Neural cell (in vitro differentiated cells): ENCODE measurements around the gene EVL. TPM values are rescaled to one million over a fixed set of nuclear protein-coding genes. Genes with fewer than 3 reads are reported as not detected.

Experiments used
- H2AFZ ChIP-seq: fragments of 200-600, 300-800 bp; sonication (generic), shearing (Covaris generic); 2 replicates; pipeline ENCODE4 v1.6.0; 2014; ENCODE audit warnings: low read depth, mild to moderate bottlenecking, antibody characterized with exemption, low read length, moderate library complexity
- H3F3A ChIP-seq: fragments of 200-600 bp; shearing (Covaris generic); 2 replicates; pipeline ENCODE4 v1.6.1; 2016; ENCODE audit warnings: mild to moderate bottlenecking, moderate library complexity, mixed read lengths, antibody characterized with exemption, low read length; ENCODE audit not compliant: insufficient read depth, poor library complexity, severe bottlenecking
- H3K27ac ChIP-seq: fragments of 200-600, 300-800 bp; sonication (generic), shearing (Covaris generic); 2 replicates; pipeline ENCODE4 v1.5.1; 2014; ENCODE audit warnings: mild to moderate bottlenecking, low read length, moderate library complexity
- H3K27me3 ChIP-seq: fragments of 300-800, 200-600 bp; sonication (generic), shearing (Covaris generic); 2 replicates; pipeline ENCODE4 v1.6.0; 2014; ENCODE audit warnings: mild to moderate bottlenecking, low read depth, low read length, moderate library complexity; ENCODE audit not compliant: insufficient read depth
- H3K36me3 ChIP-seq: fragments of 300-800, 200-600 bp; sonication (generic), shearing (Covaris generic); 2 replicates; pipeline ENCODE4 v1.5.1; 2014; ENCODE audit warnings: mild to moderate bottlenecking, antibody characterized with exemption, low read length, moderate library complexity; ENCODE audit not compliant: insufficient read depth
- H3K4me2 ChIP-seq: fragments of 300-800, 200-600 bp; sonication (generic), shearing (Covaris generic); 2 replicates; pipeline ENCODE4 v1.6.0; 2014; ENCODE audit warnings: mild to moderate bottlenecking, low read length
- H3K4me3 ChIP-seq: fragments of 300-800, 200-600 bp; sonication (generic), shearing (Covaris generic); 2 replicates; pipeline ENCODE4 v1.5.1; 2014; ENCODE audit warnings: mild to moderate bottlenecking, low read length, moderate library complexity
- H3K79me2 ChIP-seq: fragments of 200-600 bp; shearing (Covaris generic); replicated peaks from 2 replicates; pipeline ENCODE4 v1.6.0; 2014; ENCODE audit warnings: mild to moderate bottlenecking, low read length, moderate library complexity; ENCODE audit not compliant: insufficient read depth
- H3K9ac ChIP-seq: fragments of 300-800, 200-600 bp; sonication (generic), shearing (Covaris generic); 2 replicates; pipeline ENCODE4 v1.6.1; 2016; ENCODE audit warnings: mild to moderate bottlenecking, low read length, mixed read lengths
- H3K9me2 ChIP-seq: fragments of 200-600 bp; shearing (Covaris generic); 2 replicates; pipeline ENCODE4 v1.6.1; 2016; ENCODE audit warnings: mild to moderate bottlenecking, low read length, mixed read lengths; ENCODE audit not compliant: insufficient read depth
- H3K9me3 ChIP-seq: fragments of 200-600, 300-800 bp; sonication (generic), shearing (Covaris generic); 2 replicates; pipeline ENCODE4 v1.6.1; 2016; ENCODE audit warnings: mild to moderate bottlenecking, mixed run types, low read length, moderate library complexity, mixed read lengths
- H4K20me1 ChIP-seq: fragments of 200-600 bp; shearing (Covaris generic); 2 replicates; pipeline ENCODE4 v1.6.1; 2016; ENCODE audit warnings: mild to moderate bottlenecking, mixed run types; ENCODE audit not compliant: insufficient read depth
- EP300 ChIP-seq: fragments of 450-650 bp; conservative IDR thresholded peaks from 2 replicates; pipeline ENCODE4 v1.6.1; 2014; ENCODE audit warnings: antibody characterized with exemption, mild to moderate bottlenecking, moderate library complexity; ENCODE audit not compliant: poor library complexity, severe bottlenecking
- EZH2 ChIP-seq: fragments of 200-600, 300-800 bp; shearing (Covaris generic), sonication (generic); IDR thresholded peaks from 2 replicates; pipeline ENCODE4 v1.6.1; 2014; ENCODE audit warnings: antibody characterized with exemption, low read length, borderline replicate concordance, mild to moderate bottlenecking; ENCODE audit not compliant: insufficient read depth, poor library complexity, severe bottlenecking
- MXI1 ChIP-seq: fragments of 450-650 bp; conservative IDR thresholded peaks from 2 replicates; pipeline ENCODE4 v1.6.1; 2014; ENCODE audit warnings: antibody characterized with exemption, mild to moderate bottlenecking; ENCODE audit not compliant: poor library complexity, severe bottlenecking
- POLR2AphosphoS5 ChIP-seq: IDR thresholded peaks from 2 replicates; pipeline ENCODE4 v1.6.1; 2012
- RAD21 ChIP-seq: fragments of 450-650 bp; conservative IDR thresholded peaks from 2 replicates; pipeline ENCODE4 v1.6.1; 2014; ENCODE audit warnings: antibody characterized with exemption, mild to moderate bottlenecking, moderate library complexity
- SMC3 ChIP-seq: fragments of 450-650 bp; conservative IDR thresholded peaks from 2 replicates; pipeline ENCODE4 v1.6.1; 2014; ENCODE audit warnings: antibody characterized with exemption, mild to moderate bottlenecking, moderate library complexity; ENCODE audit not compliant: poor library complexity
- TAF1 ChIP-seq: IDR thresholded peaks from 2 replicates; pipeline ENCODE4 v1.6.1; 2012; ENCODE audit warnings: low read depth
- polyA minus RNA-seq: library from RNA; depleted of rRNA, polyadenylated mRNA; stranded (reverse); fragments of >200 nt; gene quantifications from 2 replicates; pipeline ENCODE4 v1.2.3, GENCODE V29; 2014
- polyA plus RNA-seq: library from polyadenylated mRNA; depleted of rRNA; stranded (reverse); fragments of >200 nt; gene quantifications from 2 replicates; pipeline ENCODE4 v1.2.3, GENCODE V29; 2014
- TF ChIP-seq, protein P1 (sequence below): fragments of 450-650 bp; IDR thresholded peaks from 2 replicates; pipeline ENCODE4 v1.5.1; 2014; ENCODE audit warnings: antibody characterized with exemption, mild to moderate bottlenecking, moderate library complexity; ENCODE audit not compliant: poor library complexity, severe bottlenecking
- TF ChIP-seq, protein P2 (sequence below): IDR thresholded peaks from 2 replicates; pipeline ENCODE4 v1.6.1; 2012; ENCODE audit warnings: borderline replicate concordance

Gene EVL, protein sequence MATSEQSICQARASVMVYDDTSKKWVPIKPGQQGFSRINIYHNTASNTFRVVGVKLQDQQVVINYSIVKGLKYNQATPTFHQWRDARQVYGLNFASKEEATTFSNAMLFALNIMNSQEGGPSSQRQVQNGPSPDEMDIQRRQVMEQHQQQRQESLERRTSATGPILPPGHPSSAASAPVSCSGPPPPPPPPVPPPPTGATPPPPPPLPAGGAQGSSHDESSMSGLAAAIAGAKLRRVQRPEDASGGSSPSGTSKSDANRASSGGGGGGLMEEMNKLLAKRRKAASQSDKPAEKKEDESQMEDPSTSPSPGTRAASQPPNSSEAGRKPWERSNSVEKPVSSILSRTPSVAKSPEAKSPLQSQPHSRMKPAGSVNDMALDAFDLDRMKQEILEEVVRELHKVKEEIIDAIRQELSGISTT
- polyA plus RNA-seq = 387 and 400 TPM in 2 replicates
- polyA minus RNA-seq = 240 and 269 TPM in 2 replicates

DNA sequence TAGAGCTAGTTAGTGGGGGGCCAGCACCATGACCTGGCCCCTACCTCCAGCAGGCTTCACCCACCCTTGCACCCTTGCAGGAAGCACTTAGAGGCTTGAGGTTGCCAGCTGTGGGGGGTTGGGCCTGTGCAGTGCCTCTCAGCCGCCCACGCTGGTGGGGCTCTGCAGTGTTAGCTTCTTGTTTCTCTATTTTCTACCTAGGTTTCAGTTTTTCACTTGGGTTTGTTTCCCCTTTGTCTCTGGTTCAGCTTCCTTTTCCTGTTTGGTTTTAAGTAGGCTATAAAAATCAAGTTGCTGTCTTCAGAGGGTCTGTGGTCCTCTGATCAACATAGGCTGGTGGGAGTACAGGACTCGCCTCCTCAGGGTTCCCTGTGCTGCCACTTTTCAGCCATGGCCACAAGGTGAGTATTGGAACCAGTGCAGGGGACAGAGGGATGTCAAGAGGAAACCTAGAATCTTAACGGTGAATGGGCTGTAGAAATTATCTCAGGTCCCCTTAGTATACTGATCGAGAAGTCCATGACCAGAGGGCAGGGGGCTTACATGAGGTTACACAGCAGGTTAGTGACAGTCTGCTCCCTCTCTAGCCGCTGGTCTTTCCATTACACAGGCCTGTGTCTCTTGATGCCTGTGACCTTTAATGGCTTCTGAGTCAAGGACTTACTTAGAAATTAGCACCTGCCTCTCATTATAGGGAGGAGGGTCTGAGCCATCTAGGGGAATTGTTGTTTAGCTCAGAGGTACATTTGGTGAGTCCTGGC is at the start of gene EVL:
TSS of gene EVL (plus strand) at position 312 of the 761 bp plus-strand sequence. CDS start at position 391, 79 bp downstream.
- TF ChIP-seq TAF1 (no peak), RAD21 (no peak), MXI1 (no peak), POLR2AphosphoS5 (no peak), EZH2 (no peak), EP300 (no peak), SMC3 (no peak)
- TF ChIP-seq, protein P1, sequence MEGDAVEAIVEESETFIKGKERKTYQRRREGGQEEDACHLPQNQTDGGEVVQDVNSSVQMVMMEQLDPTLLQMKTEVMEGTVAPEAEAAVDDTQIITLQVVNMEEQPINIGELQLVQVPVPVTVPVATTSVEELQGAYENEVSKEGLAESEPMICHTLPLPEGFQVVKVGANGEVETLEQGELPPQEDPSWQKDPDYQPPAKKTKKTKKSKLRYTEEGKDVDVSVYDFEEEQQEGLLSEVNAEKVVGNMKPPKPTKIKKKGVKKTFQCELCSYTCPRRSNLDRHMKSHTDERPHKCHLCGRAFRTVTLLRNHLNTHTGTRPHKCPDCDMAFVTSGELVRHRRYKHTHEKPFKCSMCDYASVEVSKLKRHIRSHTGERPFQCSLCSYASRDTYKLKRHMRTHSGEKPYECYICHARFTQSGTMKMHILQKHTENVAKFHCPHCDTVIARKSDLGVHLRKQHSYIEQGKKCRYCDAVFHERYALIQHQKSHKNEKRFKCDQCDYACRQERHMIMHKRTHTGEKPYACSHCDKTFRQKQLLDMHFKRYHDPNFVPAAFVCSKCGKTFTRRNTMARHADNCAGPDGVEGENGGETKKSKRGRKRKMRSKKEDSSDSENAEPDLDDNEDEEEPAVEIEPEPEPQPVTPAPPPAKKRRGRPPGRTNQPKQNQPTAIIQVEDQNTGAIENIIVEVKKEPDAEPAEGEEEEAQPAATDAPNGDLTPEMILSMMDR = no peak
- TF ChIP-seq, protein P2, sequence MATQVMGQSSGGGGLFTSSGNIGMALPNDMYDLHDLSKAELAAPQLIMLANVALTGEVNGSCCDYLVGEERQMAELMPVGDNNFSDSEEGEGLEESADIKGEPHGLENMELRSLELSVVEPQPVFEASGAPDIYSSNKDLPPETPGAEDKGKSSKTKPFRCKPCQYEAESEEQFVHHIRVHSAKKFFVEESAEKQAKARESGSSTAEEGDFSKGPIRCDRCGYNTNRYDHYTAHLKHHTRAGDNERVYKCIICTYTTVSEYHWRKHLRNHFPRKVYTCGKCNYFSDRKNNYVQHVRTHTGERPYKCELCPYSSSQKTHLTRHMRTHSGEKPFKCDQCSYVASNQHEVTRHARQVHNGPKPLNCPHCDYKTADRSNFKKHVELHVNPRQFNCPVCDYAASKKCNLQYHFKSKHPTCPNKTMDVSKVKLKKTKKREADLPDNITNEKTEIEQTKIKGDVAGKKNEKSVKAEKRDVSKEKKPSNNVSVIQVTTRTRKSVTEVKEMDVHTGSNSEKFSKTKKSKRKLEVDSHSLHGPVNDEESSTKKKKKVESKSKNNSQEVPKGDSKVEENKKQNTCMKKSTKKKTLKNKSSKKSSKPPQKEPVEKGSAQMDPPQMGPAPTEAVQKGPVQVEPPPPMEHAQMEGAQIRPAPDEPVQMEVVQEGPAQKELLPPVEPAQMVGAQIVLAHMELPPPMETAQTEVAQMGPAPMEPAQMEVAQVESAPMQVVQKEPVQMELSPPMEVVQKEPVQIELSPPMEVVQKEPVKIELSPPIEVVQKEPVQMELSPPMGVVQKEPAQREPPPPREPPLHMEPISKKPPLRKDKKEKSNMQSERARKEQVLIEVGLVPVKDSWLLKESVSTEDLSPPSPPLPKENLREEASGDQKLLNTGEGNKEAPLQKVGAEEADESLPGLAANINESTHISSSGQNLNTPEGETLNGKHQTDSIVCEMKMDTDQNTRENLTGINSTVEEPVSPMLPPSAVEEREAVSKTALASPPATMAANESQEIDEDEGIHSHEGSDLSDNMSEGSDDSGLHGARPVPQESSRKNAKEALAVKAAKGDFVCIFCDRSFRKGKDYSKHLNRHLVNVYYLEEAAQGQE = no peak
- Histone ChIP-seq H3K4me2 (no peak within 1 kb of the TSS), H3K79me2 (peaks cover 56% of the 10 kb centered on the region), H2AFZ (no peak within 1 kb of the TSS), H3K36me3 (no peaks in the 10 kb centered on the region), H3K27ac (no peak within 1 kb of the TSS), H4K20me1 (peaks cover 5% of the 10 kb centered on the region), H3K27me3 (no peaks in the 10 kb centered on the region), H3K9me3 (no peaks in the 10 kb centered on the region), H3K4me3 (no peak within 1 kb of the TSS), H3F3A (no peaks in the 10 kb centered on the region), H3K9me2 (no peaks in the 10 kb centered on the region), H3K9ac (no peak within 1 kb of the TSS)

DNA sequence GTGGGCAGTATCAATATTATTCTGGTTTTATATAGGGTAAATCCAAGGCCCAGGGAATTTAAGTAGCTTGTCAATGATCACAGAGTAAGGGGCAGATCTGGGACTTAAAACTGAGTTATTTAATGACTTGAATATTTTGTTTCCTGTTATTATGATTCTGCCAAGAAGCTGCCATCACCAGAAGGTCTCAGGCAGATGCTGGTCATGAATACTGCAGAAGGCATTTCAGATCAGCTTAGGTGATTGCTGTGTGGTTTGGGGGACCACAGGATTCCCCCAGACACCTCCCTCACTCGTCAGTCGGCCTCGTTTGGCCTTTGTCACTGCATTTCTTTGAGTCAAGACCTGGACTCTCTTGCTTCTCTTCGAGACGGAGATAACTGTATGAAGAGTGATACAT is 47.7 kb upstream of the EVL start:
- H3K4me3 ChIP-seq = no peak overlapping the region
- H3K9ac ChIP-seq = no peak overlapping the region
- no peaks in the 10 kb centered on the region for H3K9me2 ChIP-seq
- H3K36me3 ChIP-seq = no peaks in the 10 kb centered on the region
- no peak overlapping the region for H2AFZ ChIP-seq
- H4K20me1 ChIP-seq = peaks cover 4% of the 10 kb centered on the region
- H3K27ac ChIP-seq = no peak overlapping the region
- H3K27me3 ChIP-seq = no peaks in the 10 kb centered on the region
- H3K79me2 ChIP-seq = peaks cover 79% of the 10 kb centered on the region
- no peak overlapping the region for H3K4me2 ChIP-seq
- H3K9me3 ChIP-seq = no peaks in the 10 kb centered on the region
- TF ChIP-seq EZH2 (no peak), MXI1 (no peak), TAF1 (no peak), POLR2AphosphoS5 (no peak), RAD21 (no peak), EP300 (no peak), SMC3 (no peak)
- TF ChIP-seq, protein P2 = no peak
- TF ChIP-seq, protein P1 = no peak
- peaks cover 4% of the 10 kb centered on the region for H3F3A ChIP-seq
